Neural cell (in vitro differentiated cells): ENCODE results near the gene MSANTD7. TPM values are rescaled to one million over a fixed set of nuclear protein-coding genes. Genes with fewer than 3 reads are reported as not detected.

Source experiments
- H2AFZ ChIP-seq: fragments of 200-600, 300-800 bp; sonication (generic), shearing (Covaris generic); 2 replicates; pipeline ENCODE4 v1.6.0; 2014; ENCODE audit warnings: low read depth, mild to moderate bottlenecking, antibody characterized with exemption, low read length, moderate library complexity
- H3F3A ChIP-seq: fragments of 200-600 bp; shearing (Covaris generic); 2 replicates; pipeline ENCODE4 v1.6.1; 2016; ENCODE audit warnings: mild to moderate bottlenecking, moderate library complexity, mixed read lengths, antibody characterized with exemption, low read length; ENCODE audit not compliant: insufficient read depth, poor library complexity, severe bottlenecking
- H3K27ac ChIP-seq: fragments of 200-600, 300-800 bp; sonication (generic), shearing (Covaris generic); 2 replicates; pipeline ENCODE4 v1.5.1; 2014; ENCODE audit warnings: mild to moderate bottlenecking, low read length, moderate library complexity
- H3K27me3 ChIP-seq: fragments of 300-800, 200-600 bp; sonication (generic), shearing (Covaris generic); 2 replicates; pipeline ENCODE4 v1.6.0; 2014; ENCODE audit warnings: mild to moderate bottlenecking, low read depth, low read length, moderate library complexity; ENCODE audit not compliant: insufficient read depth
- H3K36me3 ChIP-seq: fragments of 300-800, 200-600 bp; sonication (generic), shearing (Covaris generic); 2 replicates; pipeline ENCODE4 v1.5.1; 2014; ENCODE audit warnings: mild to moderate bottlenecking, antibody characterized with exemption, low read length, moderate library complexity; ENCODE audit not compliant: insufficient read depth
- H3K4me2 ChIP-seq: fragments of 300-800, 200-600 bp; sonication (generic), shearing (Covaris generic); 2 replicates; pipeline ENCODE4 v1.6.0; 2014; ENCODE audit warnings: mild to moderate bottlenecking, low read length
- H3K4me3 ChIP-seq: fragments of 300-800, 200-600 bp; sonication (generic), shearing (Covaris generic); 2 replicates; pipeline ENCODE4 v1.5.1; 2014; ENCODE audit warnings: mild to moderate bottlenecking, low read length, moderate library complexity
- H3K79me2 ChIP-seq: fragments of 200-600 bp; shearing (Covaris generic); replicated peaks from 2 replicates; pipeline ENCODE4 v1.6.0; 2014; ENCODE audit warnings: mild to moderate bottlenecking, low read length, moderate library complexity; ENCODE audit not compliant: insufficient read depth
- H3K9ac ChIP-seq: fragments of 300-800, 200-600 bp; sonication (generic), shearing (Covaris generic); 2 replicates; pipeline ENCODE4 v1.6.1; 2016; ENCODE audit warnings: mild to moderate bottlenecking, low read length, mixed read lengths
- H3K9me2 ChIP-seq: fragments of 200-600 bp; shearing (Covaris generic); 2 replicates; pipeline ENCODE4 v1.6.1; 2016; ENCODE audit warnings: mild to moderate bottlenecking, low read length, mixed read lengths; ENCODE audit not compliant: insufficient read depth
- H3K9me3 ChIP-seq: fragments of 200-600, 300-800 bp; sonication (generic), shearing (Covaris generic); 2 replicates; pipeline ENCODE4 v1.6.1; 2016; ENCODE audit warnings: mild to moderate bottlenecking, mixed run types, low read length, moderate library complexity, mixed read lengths
- H4K20me1 ChIP-seq: fragments of 200-600 bp; shearing (Covaris generic); 2 replicates; pipeline ENCODE4 v1.6.1; 2016; ENCODE audit warnings: mild to moderate bottlenecking, mixed run types; ENCODE audit not compliant: insufficient read depth
- EP300 ChIP-seq: fragments of 450-650 bp; conservative IDR thresholded peaks from 2 replicates; pipeline ENCODE4 v1.6.1; 2014; ENCODE audit warnings: antibody characterized with exemption, mild to moderate bottlenecking, moderate library complexity; ENCODE audit not compliant: poor library complexity, severe bottlenecking
- EZH2 ChIP-seq: fragments of 200-600, 300-800 bp; shearing (Covaris generic), sonication (generic); IDR thresholded peaks from 2 replicates; pipeline ENCODE4 v1.6.1; 2014; ENCODE audit warnings: antibody characterized with exemption, low read length, borderline replicate concordance, mild to moderate bottlenecking; ENCODE audit not compliant: insufficient read depth, poor library complexity, severe bottlenecking
- MXI1 ChIP-seq: fragments of 450-650 bp; conservative IDR thresholded peaks from 2 replicates; pipeline ENCODE4 v1.6.1; 2014; ENCODE audit warnings: antibody characterized with exemption, mild to moderate bottlenecking; ENCODE audit not compliant: poor library complexity, severe bottlenecking
- POLR2AphosphoS5 ChIP-seq: IDR thresholded peaks from 2 replicates; pipeline ENCODE4 v1.6.1; 2012
- RAD21 ChIP-seq: fragments of 450-650 bp; conservative IDR thresholded peaks from 2 replicates; pipeline ENCODE4 v1.6.1; 2014; ENCODE audit warnings: antibody characterized with exemption, mild to moderate bottlenecking, moderate library complexity
- REST ChIP-seq: IDR thresholded peaks from 2 replicates; pipeline ENCODE4 v1.6.1; 2012; ENCODE audit warnings: borderline replicate concordance
- SMC3 ChIP-seq: fragments of 450-650 bp; conservative IDR thresholded peaks from 2 replicates; pipeline ENCODE4 v1.6.1; 2014; ENCODE audit warnings: antibody characterized with exemption, mild to moderate bottlenecking, moderate library complexity; ENCODE audit not compliant: poor library complexity
- TAF1 ChIP-seq: IDR thresholded peaks from 2 replicates; pipeline ENCODE4 v1.6.1; 2012; ENCODE audit warnings: low read depth
- polyA plus RNA-seq: library from polyadenylated mRNA; depleted of rRNA; stranded (reverse); fragments of >200 nt; gene quantifications from 2 replicates; pipeline ENCODE4 v1.2.3, GENCODE V29; 2014
- TF ChIP-seq, protein P1 (sequence below): fragments of 450-650 bp; IDR thresholded peaks from 2 replicates; pipeline ENCODE4 v1.5.1; 2014; ENCODE audit warnings: antibody characterized with exemption, mild to moderate bottlenecking, moderate library complexity; ENCODE audit not compliant: poor library complexity, severe bottlenecking

MSANTD7 gene
- polyA plus RNA-seq, 1 donor from 2014 or later = 21.1 TPM

- Histone ChIP-seq H3K9me3 (no peaks in the 10 kb centered on the region), H3K27ac (no peak overlapping the region), H3K4me3 (no peak overlapping the region), H3K4me2 (no peak overlapping the region), H3K79me2 (no peaks in the 10 kb centered on the region), H3K9me2 (no peaks in the 10 kb centered on the region), H3K9ac (no peak overlapping the region), H3K36me3 (no peaks in the 10 kb centered on the region), H4K20me1 (no peaks in the 10 kb centered on the region), H3K27me3 (no peaks in the 10 kb centered on the region), H3F3A (no peaks in the 10 kb centered on the region), H2AFZ (no peak overlapping the region)
- TF ChIP-seq TAF1 (no peak), MXI1 (no peak), SMC3 (no peak), REST (no peak), EZH2 (no peak), EP300 (no peak), POLR2AphosphoS5 (no peak), RAD21 (no peak)
- TF ChIP-seq, protein P1, sequence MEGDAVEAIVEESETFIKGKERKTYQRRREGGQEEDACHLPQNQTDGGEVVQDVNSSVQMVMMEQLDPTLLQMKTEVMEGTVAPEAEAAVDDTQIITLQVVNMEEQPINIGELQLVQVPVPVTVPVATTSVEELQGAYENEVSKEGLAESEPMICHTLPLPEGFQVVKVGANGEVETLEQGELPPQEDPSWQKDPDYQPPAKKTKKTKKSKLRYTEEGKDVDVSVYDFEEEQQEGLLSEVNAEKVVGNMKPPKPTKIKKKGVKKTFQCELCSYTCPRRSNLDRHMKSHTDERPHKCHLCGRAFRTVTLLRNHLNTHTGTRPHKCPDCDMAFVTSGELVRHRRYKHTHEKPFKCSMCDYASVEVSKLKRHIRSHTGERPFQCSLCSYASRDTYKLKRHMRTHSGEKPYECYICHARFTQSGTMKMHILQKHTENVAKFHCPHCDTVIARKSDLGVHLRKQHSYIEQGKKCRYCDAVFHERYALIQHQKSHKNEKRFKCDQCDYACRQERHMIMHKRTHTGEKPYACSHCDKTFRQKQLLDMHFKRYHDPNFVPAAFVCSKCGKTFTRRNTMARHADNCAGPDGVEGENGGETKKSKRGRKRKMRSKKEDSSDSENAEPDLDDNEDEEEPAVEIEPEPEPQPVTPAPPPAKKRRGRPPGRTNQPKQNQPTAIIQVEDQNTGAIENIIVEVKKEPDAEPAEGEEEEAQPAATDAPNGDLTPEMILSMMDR = no peak
Measured at GRCh38 chr10:14858338-14858960, 20.3 kb downstream of the MSANTD7 start.

DNA sequence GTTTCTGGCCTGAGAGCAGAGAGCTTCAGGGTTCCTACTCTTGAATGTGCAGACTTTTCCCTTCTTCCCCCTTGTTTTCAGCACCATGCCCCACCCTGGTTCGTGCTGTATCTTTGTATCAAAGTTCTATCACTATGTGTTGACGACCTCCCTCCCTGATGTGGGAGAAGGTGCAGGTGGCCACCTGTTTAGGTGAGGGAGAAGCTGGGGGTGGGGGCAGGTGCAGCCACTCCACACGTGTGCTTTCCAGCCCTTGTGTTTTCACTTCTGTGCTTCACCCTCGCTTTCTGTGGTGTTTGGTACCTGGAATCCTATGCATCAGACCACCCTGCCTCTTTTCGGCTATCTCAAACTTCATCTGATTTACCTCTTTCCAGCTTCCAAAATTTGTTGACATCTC is 20.9 kb downstream of the MSANTD7 start:
- Histone ChIP-seq H3K36me3 (no peaks in the 10 kb centered on the region), H2AFZ (no peak overlapping the region), H3K9ac (no peak overlapping the region), H3K27ac (no peak overlapping the region), H3K27me3 (no peaks in the 10 kb centered on the region), H3K79me2 (no peaks in the 10 kb centered on the region), H3F3A (no peaks in the 10 kb centered on the region), H3K9me2 (no peaks in the 10 kb centered on the region), H4K20me1 (no peaks in the 10 kb centered on the region), H3K4me2 (no peak overlapping the region), H3K4me3 (no peak overlapping the region), H3K9me3 (no peaks in the 10 kb centered on the region)
- TF ChIP-seq, protein P1 = no peak
- no peak for TF ChIP-seq POLR2AphosphoS5
- no peak for TF ChIP-seq MXI1
- TF ChIP-seq EP300 = no peak
- no peak for TF ChIP-seq RAD21
- no peak for TF ChIP-seq TAF1
- TF ChIP-seq REST = no peak
- TF ChIP-seq SMC3 = no peak
